GM23338 (cell line): Measurements from ENCODE around the gene ARMH1.

ENCODE experiments used
- CREB1 ChIP-seq: fragments of 250-450 bp; sonication (Bioruptor Pico); IDR thresholded peaks from 2 replicates; pipeline ENCODE4 v1.5.0; 2020; ENCODE audit warnings: low read depth, mild to moderate bottlenecking, moderate library complexity
- EZH2 ChIP-seq: fragments of 200-600 bp; sonication (generic); IDR thresholded peaks from one replicate; pipeline ENCODE4 v1.8.0; 2017; ENCODE audit warnings: antibody characterized with exemption, mild to moderate bottlenecking, low read depth; ENCODE audit not compliant: unreplicated experiment
- EZH2phosphoT487 ChIP-seq: fragments of 200-600 bp; sonication (generic); IDR thresholded peaks from one replicate; pipeline ENCODE4 v1.8.1; 2018; ENCODE audit warnings: antibody characterized with exemption; ENCODE audit not compliant: unreplicated experiment
- JUNB ChIP-seq: IDR thresholded peaks from one replicate; pipeline ENCODE4 v1.6.1; 2016; ENCODE audit warnings: antibody characterized with exemption; ENCODE audit not compliant: unreplicated experiment
- NANOG ChIP-seq: IDR thresholded peaks from 2 replicates; pipeline ENCODE4 v1.6.1; 2016; ENCODE audit warnings: antibody characterized with exemption, borderline replicate concordance
- POLR2AphosphoS5 ChIP-seq: IDR thresholded peaks from 2 replicates; pipeline ENCODE4 v1.6.1; 2016; ENCODE audit warnings: antibody characterized with exemption, low read depth
- STAT1 ChIP-seq: IDR thresholded peaks from one replicate; pipeline ENCODE4 v1.6.1; 2016; ENCODE audit warnings: antibody characterized with exemption; ENCODE audit not compliant: unreplicated experiment
- ZNF114 ChIP-seq: fragments of 250-450 bp; sonication (Bioruptor Pico); IDR thresholded peaks from 2 replicates; pipeline ENCODE4 v1.5.0; 2020; ENCODE audit warnings: mild to moderate bottlenecking, moderate library complexity
- TF ChIP-seq, protein P1 (sequence below): fragments of 250-450 bp; sonication (Bioruptor Pico); IDR thresholded peaks from 2 replicates; pipeline ENCODE4 v1.5.0; 2020; ENCODE audit warnings: mild to moderate bottlenecking, moderate library complexity
- TF ChIP-seq, protein P2 (sequence below), 2 experiments: fragments of 200-600 bp in 1 of 2; sonication (generic) in 1 of 2; conservative IDR thresholded peaks; 2 replicates each; pipeline versions ENCODE4 v1.5.1 to v1.6.1; 2016 to 2017; ENCODE audit warnings: antibody characterized with exemption in 2 of 2, low read depth in 2 of 2, mild to moderate bottlenecking in 2 of 2, moderate library complexity in 1 of 2
- TF ChIP-seq, protein P3 (sequence below): IDR thresholded peaks from one replicate; pipeline ENCODE4 v1.6.1; 2018; ENCODE audit warnings: antibody characterized with exemption; ENCODE audit not compliant: unreplicated experiment
- TF ChIP-seq, protein P4 (sequence below): IDR thresholded peaks from 2 replicates; pipeline ENCODE4 v1.6.1; 2016; ENCODE audit warnings: antibody characterized with exemption

DNA sequence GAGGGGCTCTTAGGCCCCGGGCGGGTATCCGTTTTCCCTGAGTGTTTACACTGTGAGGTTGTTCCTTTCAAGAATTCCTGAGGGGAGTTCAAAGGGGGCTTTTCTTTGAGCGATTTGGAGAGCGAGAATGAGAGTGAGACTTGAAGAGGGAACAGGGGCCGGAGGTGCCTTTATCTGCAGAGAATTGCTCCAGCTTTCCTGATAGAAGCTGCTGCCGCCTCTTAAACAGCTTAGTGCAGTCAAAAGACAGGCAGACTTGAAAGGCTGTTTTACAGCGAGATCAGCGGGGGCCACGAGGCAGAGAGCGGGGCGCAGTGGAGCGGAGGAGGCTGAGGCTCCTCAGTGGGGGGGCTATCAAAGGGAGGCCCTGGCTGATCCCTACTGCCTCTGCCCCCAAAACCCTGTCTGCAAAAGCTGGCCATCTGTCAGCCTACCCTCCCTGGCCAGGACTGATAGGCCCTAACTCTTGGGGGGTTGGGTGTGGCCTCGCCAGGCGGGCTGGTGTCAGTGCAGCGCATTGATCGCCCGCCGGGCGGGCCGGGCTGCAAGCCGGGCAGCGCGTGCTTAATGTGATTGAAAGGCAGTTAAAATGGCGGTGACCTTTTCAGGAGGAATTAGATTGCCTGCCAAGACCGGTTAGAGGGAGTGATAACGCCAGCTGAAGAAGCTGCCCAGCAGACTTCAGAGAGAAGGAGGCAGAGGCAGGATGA, 36.7 kb upstream of the ARMH1 start:
- TF ChIP-seq, protein P1, sequence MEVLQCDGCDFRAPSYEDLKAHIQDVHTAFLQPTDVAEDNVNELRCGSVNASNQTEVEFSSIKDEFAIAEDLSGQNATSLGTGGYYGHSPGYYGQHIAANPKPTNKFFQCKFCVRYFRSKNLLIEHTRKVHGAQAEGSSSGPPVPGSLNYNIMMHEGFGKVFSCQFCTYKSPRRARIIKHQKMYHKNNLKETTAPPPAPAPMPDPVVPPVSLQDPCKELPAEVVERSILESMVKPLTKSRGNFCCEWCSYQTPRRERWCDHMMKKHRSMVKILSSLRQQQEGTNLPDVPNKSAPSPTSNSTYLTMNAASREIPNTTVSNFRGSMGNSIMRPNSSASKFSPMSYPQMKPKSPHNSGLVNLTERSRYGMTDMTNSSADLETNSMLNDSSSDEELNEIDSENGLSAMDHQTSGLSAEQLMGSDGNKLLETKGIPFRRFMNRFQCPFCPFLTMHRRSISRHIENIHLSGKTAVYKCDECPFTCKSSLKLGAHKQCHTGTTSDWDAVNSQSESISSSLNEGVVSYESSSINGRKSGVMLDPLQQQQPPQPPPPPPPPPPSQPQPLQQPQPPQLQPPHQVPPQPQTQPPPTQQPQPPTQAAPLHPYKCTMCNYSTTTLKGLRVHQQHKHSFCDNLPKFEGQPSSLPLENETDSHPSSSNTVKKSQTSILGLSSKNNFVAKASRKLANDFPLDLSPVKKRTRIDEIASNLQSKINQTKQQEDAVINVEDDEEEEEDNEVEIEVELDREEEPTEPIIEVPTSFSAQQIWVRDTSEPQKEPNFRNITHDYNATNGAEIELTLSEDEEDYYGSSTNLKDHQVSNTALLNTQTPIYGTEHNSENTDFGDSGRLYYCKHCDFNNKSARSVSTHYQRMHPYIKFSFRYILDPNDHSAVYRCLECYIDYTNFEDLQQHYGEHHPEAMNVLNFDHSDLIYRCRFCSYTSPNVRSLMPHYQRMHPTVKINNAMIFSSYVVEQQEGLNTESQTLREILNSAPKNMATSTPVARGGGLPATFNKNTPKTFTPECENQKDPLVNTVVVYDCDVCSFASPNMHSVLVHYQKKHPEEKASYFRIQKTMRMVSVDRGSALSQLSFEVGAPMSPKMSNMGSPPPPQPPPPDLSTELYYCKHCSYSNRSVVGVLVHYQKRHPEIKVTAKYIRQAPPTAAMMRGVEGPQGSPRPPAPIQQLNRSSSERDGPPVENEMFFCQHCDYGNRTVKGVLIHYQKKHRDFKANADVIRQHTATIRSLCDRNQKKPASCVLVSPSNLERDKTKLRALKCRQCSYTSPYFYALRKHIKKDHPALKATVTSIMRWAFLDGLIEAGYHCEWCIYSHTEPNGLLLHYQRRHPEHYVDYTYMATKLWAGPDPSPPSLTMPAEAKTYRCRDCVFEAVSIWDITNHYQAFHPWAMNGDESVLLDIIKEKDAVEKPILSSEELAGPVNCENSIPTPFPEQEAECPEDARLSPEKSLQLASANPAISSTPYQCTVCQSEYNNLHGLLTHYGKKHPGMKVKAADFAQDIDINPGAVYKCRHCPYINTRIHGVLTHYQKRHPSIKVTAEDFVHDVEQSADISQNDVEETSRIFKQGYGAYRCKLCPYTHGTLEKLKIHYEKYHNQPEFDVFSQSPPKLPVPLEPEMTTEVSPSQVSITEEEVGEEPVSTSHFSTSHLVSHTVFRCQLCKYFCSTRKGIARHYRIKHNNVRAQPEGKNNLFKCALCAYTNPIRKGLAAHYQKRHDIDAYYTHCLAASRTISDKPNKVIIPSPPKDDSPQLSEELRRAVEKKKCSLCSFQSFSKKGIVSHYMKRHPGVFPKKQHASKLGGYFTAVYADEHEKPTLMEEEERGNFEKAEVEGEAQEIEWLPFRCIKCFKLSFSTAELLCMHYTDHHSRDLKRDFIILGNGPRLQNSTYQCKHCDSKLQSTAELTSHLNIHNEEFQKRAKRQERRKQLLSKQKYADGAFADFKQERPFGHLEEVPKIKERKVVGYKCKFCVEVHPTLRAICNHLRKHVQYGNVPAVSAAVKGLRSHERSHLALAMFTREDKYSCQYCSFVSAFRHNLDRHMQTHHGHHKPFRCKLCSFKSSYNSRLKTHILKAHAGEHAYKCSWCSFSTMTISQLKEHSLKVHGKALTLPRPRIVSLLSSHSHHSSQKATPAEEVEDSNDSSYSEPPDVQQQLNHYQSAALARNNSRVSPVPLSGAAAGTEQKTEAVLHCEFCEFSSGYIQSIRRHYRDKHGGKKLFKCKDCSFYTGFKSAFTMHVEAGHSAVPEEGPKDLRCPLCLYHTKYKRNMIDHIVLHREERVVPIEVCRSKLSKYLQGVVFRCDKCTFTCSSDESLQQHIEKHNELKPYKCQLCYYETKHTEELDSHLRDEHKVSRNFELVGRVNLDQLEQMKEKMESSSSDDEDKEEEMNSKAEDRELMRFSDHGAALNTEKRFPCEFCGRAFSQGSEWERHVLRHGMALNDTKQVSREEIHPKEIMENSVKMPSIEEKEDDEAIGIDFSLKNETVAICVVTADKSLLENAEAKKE (CRISPR knock-in tag), result no peak
- TF ChIP-seq, protein P2, sequence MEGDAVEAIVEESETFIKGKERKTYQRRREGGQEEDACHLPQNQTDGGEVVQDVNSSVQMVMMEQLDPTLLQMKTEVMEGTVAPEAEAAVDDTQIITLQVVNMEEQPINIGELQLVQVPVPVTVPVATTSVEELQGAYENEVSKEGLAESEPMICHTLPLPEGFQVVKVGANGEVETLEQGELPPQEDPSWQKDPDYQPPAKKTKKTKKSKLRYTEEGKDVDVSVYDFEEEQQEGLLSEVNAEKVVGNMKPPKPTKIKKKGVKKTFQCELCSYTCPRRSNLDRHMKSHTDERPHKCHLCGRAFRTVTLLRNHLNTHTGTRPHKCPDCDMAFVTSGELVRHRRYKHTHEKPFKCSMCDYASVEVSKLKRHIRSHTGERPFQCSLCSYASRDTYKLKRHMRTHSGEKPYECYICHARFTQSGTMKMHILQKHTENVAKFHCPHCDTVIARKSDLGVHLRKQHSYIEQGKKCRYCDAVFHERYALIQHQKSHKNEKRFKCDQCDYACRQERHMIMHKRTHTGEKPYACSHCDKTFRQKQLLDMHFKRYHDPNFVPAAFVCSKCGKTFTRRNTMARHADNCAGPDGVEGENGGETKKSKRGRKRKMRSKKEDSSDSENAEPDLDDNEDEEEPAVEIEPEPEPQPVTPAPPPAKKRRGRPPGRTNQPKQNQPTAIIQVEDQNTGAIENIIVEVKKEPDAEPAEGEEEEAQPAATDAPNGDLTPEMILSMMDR (conservative IDR thresholded peaks at IDR 0.05; ENCODE audit: low read depth in 2 of 2), result no peak
- no peak for TF ChIP-seq POLR2AphosphoS5
- no peak for TF ChIP-seq EZH2phosphoT487
- TF ChIP-seq, protein P3, sequence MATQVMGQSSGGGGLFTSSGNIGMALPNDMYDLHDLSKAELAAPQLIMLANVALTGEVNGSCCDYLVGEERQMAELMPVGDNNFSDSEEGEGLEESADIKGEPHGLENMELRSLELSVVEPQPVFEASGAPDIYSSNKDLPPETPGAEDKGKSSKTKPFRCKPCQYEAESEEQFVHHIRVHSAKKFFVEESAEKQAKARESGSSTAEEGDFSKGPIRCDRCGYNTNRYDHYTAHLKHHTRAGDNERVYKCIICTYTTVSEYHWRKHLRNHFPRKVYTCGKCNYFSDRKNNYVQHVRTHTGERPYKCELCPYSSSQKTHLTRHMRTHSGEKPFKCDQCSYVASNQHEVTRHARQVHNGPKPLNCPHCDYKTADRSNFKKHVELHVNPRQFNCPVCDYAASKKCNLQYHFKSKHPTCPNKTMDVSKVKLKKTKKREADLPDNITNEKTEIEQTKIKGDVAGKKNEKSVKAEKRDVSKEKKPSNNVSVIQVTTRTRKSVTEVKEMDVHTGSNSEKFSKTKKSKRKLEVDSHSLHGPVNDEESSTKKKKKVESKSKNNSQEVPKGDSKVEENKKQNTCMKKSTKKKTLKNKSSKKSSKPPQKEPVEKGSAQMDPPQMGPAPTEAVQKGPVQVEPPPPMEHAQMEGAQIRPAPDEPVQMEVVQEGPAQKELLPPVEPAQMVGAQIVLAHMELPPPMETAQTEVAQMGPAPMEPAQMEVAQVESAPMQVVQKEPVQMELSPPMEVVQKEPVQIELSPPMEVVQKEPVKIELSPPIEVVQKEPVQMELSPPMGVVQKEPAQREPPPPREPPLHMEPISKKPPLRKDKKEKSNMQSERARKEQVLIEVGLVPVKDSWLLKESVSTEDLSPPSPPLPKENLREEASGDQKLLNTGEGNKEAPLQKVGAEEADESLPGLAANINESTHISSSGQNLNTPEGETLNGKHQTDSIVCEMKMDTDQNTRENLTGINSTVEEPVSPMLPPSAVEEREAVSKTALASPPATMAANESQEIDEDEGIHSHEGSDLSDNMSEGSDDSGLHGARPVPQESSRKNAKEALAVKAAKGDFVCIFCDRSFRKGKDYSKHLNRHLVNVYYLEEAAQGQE, result no peak
- TF ChIP-seq EZH2, result no peak
- TF ChIP-seq CREB1 (CRISPR knock-in tag), result no peak
- TF ChIP-seq ZNF114 (CRISPR knock-in tag), result no peak
- TF ChIP-seq JUNB, result no peak
- no peak for TF ChIP-seq STAT1
- TF ChIP-seq NANOG, result no peak
- TF ChIP-seq, protein P4, sequence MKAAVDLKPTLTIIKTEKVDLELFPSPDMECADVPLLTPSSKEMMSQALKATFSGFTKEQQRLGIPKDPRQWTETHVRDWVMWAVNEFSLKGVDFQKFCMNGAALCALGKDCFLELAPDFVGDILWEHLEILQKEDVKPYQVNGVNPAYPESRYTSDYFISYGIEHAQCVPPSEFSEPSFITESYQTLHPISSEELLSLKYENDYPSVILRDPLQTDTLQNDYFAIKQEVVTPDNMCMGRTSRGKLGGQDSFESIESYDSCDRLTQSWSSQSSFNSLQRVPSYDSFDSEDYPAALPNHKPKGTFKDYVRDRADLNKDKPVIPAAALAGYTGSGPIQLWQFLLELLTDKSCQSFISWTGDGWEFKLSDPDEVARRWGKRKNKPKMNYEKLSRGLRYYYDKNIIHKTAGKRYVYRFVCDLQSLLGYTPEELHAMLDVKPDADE, result no peak
